Nephron progenitor cell (in vitro differentiated cells): ENCODE measurements around the gene ATRNL1.
A peak's percentile ranks its signal among the peaks of the same experiment; 100 is the strongest.
"Not testable (repeated sequence)": the region's sequence is repeated elsewhere in the genome, so short reads cannot be mapped to it uniquely, and the experiment has no call there.

Source experiments
- DNase-seq: peaks from one replicate; pipeline ENCODE4 v3.0.0; 2021
- H3K27ac Mint-ChIP-seq: 2 replicates; pipeline ENCODE4 v1.8.0; 2021; ENCODE audit warnings: mild to moderate bottlenecking, moderate library complexity, mixed read lengths
- H3K27me3 Mint-ChIP-seq: 2 replicates; pipeline ENCODE4 v1.8.0; 2021; ENCODE audit warnings: mild to moderate bottlenecking, low read depth, mixed read lengths; ENCODE audit not compliant: poor library complexity
- H3K36me3 Mint-ChIP-seq: 2 replicates; pipeline ENCODE4 v1.8.0; 2021; ENCODE audit warnings: low read depth, mixed read lengths
- H3K4me1 Mint-ChIP-seq: 2 replicates; pipeline ENCODE4 v1.8.0; 2021; ENCODE audit warnings: mixed read lengths
- H3K4me3 Mint-ChIP-seq: 2 replicates; pipeline ENCODE4 v1.8.0; 2021; ENCODE audit warnings: mild to moderate bottlenecking, moderate library complexity, mixed read lengths
- H3K9me3 Mint-ChIP-seq: 2 replicates; pipeline ENCODE4 v1.8.0; 2021; ENCODE audit warnings: mild to moderate bottlenecking, moderate library complexity, mixed read lengths
- TF ChIP-seq, protein P1 (sequence below): fragments of 200-600 bp; sonication (generic); IDR thresholded peaks from 2 replicates; pipeline ENCODE4 v1.5.0; 2021; ENCODE audit warnings: antibody characterized with exemption

The ATRNL1 gene

DNA sequence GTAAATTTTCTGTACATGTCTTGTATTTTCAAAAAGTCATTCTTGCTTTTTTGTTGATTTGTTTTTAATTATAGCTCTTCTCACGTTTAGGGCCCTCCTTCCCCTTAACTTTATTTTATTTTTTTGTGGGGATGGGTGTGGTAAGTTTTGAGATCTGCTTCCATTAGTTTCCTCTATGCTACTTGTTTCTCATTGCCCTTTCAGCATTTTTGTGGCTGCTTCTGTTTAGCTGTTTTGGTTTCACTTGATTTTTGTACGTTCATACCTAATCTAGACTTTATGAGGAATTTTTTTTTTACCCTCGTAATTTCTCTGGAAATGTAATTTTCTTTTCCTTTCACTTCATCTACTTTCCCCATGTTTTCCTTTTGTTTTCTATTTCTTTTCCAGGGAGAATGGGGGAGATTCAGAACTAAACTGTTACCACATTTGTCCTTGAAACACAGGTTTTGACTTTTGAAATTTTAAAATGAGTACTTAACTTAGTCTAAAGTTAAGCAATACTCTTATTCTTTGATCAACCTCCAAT lies 80.8 kb downstream of the ATRNL1 start:
- Mint-ChIP-seq H3K4me3 (no peak overlapping the region), H3K9me3 (no peaks in the 10 kb centered on the region), H3K36me3 (peaks cover 9% of the 10 kb centered on the region), H3K4me1 (peaks cover 6% of the 10 kb centered on the region), H3K27ac (peak overlapping the region; percentile 27), H3K27me3 (no peaks in the 10 kb centered on the region)
- TF ChIP-seq, protein P1, sequence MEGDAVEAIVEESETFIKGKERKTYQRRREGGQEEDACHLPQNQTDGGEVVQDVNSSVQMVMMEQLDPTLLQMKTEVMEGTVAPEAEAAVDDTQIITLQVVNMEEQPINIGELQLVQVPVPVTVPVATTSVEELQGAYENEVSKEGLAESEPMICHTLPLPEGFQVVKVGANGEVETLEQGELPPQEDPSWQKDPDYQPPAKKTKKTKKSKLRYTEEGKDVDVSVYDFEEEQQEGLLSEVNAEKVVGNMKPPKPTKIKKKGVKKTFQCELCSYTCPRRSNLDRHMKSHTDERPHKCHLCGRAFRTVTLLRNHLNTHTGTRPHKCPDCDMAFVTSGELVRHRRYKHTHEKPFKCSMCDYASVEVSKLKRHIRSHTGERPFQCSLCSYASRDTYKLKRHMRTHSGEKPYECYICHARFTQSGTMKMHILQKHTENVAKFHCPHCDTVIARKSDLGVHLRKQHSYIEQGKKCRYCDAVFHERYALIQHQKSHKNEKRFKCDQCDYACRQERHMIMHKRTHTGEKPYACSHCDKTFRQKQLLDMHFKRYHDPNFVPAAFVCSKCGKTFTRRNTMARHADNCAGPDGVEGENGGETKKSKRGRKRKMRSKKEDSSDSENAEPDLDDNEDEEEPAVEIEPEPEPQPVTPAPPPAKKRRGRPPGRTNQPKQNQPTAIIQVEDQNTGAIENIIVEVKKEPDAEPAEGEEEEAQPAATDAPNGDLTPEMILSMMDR = no peak
- no peak for DNase-seq

DNA sequence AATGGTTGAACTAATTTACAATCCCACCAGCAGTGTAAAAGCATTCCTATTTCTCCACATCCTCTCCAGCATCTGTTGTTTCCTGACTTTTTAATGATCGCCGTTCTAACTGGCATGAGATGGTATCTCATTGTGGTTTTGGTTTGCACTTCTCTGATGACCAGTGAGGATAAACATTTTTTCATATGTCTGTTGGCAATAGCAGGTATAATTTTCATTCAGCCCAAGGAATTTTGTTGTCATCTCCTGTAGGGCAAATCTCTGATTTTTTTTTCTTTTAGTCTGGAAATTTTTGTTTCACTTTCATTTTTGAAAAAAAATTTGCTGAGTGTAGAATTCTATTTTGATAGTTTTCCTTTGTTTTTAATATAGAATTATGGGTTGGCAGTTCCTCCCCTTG lies 114.1 kb downstream of the ATRNL1 start:
- DNase-seq, H3K36me3 Mint-ChIP-seq, H3K4me3 Mint-ChIP-seq, H3K27me3 Mint-ChIP-seq, H3K9me3 Mint-ChIP-seq, H3K27ac Mint-ChIP-seq, H3K4me1 Mint-ChIP-seq: not testable (repeated sequence)

DNA sequence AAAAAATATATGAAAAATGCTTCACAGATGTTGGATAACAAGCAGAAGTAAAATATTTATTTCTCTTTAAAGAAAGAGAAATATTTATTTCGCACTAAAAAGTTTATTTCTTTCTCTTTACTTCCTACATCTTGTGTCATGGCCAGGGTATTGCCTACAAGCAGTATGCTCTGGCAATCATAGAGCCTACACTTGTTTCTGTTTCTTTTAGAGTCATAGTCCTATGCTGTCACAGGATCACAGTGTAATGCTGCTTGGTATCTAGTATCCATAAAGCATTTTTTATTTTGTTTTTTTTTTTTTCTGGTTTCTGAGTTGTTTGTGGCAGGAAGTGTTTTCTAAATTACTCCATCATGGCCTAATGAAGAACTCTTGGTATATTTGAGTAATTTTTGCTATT lies 116.0 kb downstream of the ATRNL1 start:
- H3K36me3 Mint-ChIP-seq = peaks cover 5% of the 10 kb centered on the region
- H3K27ac Mint-ChIP-seq = no peak overlapping the region
- TF ChIP-seq, protein P1 = no peak

DNA sequence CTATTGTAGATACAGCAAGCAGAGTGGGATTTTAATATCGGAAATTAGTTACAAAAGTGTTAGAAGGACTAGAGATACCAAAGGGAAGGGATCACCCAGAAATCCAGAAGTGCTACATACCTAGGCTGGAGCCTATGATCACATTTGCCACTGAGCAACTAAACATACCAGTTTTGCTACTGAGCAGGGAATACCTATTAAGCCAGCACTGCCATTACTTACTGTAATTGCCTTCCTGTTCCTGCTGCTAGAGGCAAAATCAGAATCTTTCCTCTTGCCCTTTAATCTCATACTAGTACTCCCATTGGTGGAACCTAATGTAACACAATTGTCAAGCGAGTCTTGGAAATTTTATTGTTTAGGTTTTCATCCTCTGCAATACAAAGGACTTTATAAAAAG lies 121.7 kb downstream of the ATRNL1 start:
- no peaks in the 10 kb centered on the region for H3K4me1 Mint-ChIP-seq
- no peaks in the 10 kb centered on the region for H3K9me3 Mint-ChIP-seq
- DNase-seq = no peak
- TF ChIP-seq, protein P1 = no peak
- H3K27ac Mint-ChIP-seq = no peak overlapping the region
- peaks cover 1% of the 10 kb centered on the region for H3K36me3 Mint-ChIP-seq
- no peak overlapping the region for H3K4me3 Mint-ChIP-seq
- no peaks in the 10 kb centered on the region for H3K27me3 Mint-ChIP-seq

More for the DNA sequence above, 116.0 kb downstream of the ATRNL1 start:
- DNase-seq = no peak
- H3K9me3 Mint-ChIP-seq = no peaks in the 10 kb centered on the region
- H3K4me3 Mint-ChIP-seq = no peak overlapping the region
- no peaks in the 10 kb centered on the region for H3K4me1 Mint-ChIP-seq
- no peaks in the 10 kb centered on the region for H3K27me3 Mint-ChIP-seq

DNA sequence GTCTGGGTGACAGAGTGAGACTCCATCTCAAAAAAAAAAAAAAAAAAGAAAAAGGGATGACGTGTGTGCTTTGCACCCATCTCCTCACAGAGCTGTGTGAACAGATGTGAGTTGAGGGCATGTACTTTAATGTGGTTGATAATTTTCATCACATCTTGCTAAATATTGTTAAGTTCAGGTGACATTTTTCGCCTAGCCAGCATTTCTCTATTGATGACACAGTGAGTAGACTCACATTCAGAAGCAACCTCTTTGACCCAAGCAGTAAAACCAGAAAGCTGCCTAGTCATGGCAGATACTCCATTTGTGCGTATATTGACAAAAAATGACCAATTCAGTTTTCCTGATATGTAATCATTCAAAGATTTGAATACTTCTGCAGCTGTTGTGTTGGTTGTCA lies 126.0 kb downstream of the ATRNL1 start:
- H3K27me3 Mint-ChIP-seq = no peaks in the 10 kb centered on the region
- H3K36me3 Mint-ChIP-seq = peaks cover 33% of the 10 kb centered on the region
- peaks cover 18% of the 10 kb centered on the region for H3K9me3 Mint-ChIP-seq
- TF ChIP-seq, protein P1 = no peak
- no peaks in the 10 kb centered on the region for H3K4me1 Mint-ChIP-seq
- no peak overlapping the region for H3K4me3 Mint-ChIP-seq
- H3K27ac Mint-ChIP-seq = no peak overlapping the region
- DNase-seq = no peak

DNA sequence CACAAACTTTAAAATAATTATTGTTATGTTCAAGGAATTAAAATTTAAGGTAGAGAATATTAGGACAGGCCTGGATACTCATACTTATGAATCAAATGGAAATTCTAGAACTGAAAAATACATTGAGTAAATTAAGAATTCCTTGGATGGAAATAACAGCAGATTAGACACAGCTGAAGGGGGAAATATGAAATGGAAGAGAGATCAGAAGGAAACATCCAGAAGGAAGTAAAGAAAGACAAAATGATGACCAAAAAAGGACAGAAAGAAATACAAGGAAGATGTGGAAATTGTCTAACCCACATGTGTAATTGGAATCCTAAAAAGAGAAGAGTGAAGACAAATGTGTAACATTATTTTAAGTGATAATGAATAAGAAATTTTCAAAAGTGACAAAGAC lies 128.9 kb downstream of the ATRNL1 start:
- TF ChIP-seq, protein P1 = no peak
- no peak overlapping the region for H3K27ac Mint-ChIP-seq
- H3K27me3 Mint-ChIP-seq = no peaks in the 10 kb centered on the region
- H3K9me3 Mint-ChIP-seq = peaks cover 18% of the 10 kb centered on the region
- H3K36me3 Mint-ChIP-seq = peaks cover 33% of the 10 kb centered on the region
- H3K4me3 Mint-ChIP-seq = no peak overlapping the region
- DNase-seq = no peak
- H3K4me1 Mint-ChIP-seq = no peaks in the 10 kb centered on the region
